HepG2 (cell line): ENCODE results near the gene KCNAB2. TPM values are rescaled to one million over a fixed set of nuclear protein-coding genes. Genes with fewer than 3 reads are reported as not detected.
A peak's percentile ranks its signal among the peaks of the same experiment; 100 is the strongest.

Experiments used
- ATAC-seq: fragments of 200-7000 bp; cut with Tn5 transposase; 3 replicates; pipeline ENCODE4 v1.9.1; 2020; ENCODE audit warnings: mild to moderate bottlenecking, moderate library complexity
- BruUV-seq: library from RNA; stranded (reverse); fragments of 400-500 nt; replicated peaks from 2 replicates; lab custom pipeline; 2021; lab: Mats Ljungman, UMichigan
- CTCF ChIA-PET: fragments of 300-600 bp; formaldehyde crosslinking; extraction: SDS; loops from one replicate; lab custom pipeline; 2021; ENCODE audit warnings: low total read pairs, inconsistent platforms, low intra/inter-chr PET ratio; lab: Yijun Ruan, JAX
- POLR2A ChIA-PET: fragments of 350-600 bp; sonication (Branson Sonifier 250); formaldehyde crosslinking; loops from one replicate; lab custom pipeline; 2020; ENCODE audit warnings: antibody characterized with exemption, inconsistent platforms; lab: Yijun Ruan, JAX
- DNase-seq: peaks from one replicate; pipeline ENCODE4 v3.0.0-alpha.2; 2015; ENCODE audit warnings: low spot score
- FAIRE-seq: peaks from 3 replicates; lab custom pipeline; 2011; peaks lifted over from hg19 to GRCh38; lab: Jason Lieb, UNC
- H2AFZ ChIP-seq: one replicate; pipeline ENCODE4 v1.6.1; 2011; ENCODE audit warnings: low read length, inconsistent platforms
- H3K27ac ChIP-seq: fragments of 300-600 bp; 3 replicates; pipeline ENCODE4 v1.8.0; 2011; ENCODE audit warnings: mixed run types, mild to moderate bottlenecking, mixed read lengths, low read length, inconsistent platforms; ENCODE audit not compliant: insufficient read depth; ENCODE audit errors: extremely low read length
- H3K27me3 ChIP-seq, 2 experiments: fragments of 200-600 bp in 1 of 2; 2 replicates in 1 of 2; 3 replicates in 1 of 2; pipeline versions ENCODE4 v1.6.0 to v1.8.0; 2011; ENCODE audit warnings: low read length in 2 of 2, mild to moderate bottlenecking in 2 of 2, moderate library complexity in 2 of 2, inconsistent platforms in 1 of 2; ENCODE audit not compliant: insufficient read depth in 2 of 2, control insufficient read depth in 1 of 2
- H3K36me3 ChIP-seq, 2 experiments: fragments of 200-600 bp in 1 of 2; replicated peaks in 1 of 2; 2 replicates in 1 of 2; 3 replicates in 1 of 2; pipeline versions ENCODE4 v1.5.1 to v1.8.0; 2011; ENCODE audit warnings: low read length in 2 of 2, inconsistent platforms in 1 of 2; ENCODE audit not compliant: insufficient read depth in 2 of 2, control insufficient read depth in 1 of 2
- H3K4me1 ChIP-seq: 2 replicates; pipeline ENCODE4 v1.5.1; 2012; ENCODE audit warnings: low read length, inconsistent platforms; ENCODE audit not compliant: insufficient read depth
- H3K4me2 ChIP-seq: 2 replicates; pipeline ENCODE4 v1.6.0; 2011; ENCODE audit warnings: low read depth, low read length, inconsistent platforms
- H3K4me3 ChIP-seq, 3 experiments: fragments of 200-600 bp in 1 of 3; sonication (generic), shearing (Covaris generic) in 1 of 3; replicated peaks in 1 of 3; 2 replicates each; pipeline ENCODE4 v1.5.1; 2011 to 2016; ENCODE audit warnings: low read length in 3 of 3, inconsistent platforms in 2 of 3, low read depth in 2 of 3, mild to moderate bottlenecking in 2 of 3, control low read depth in 1 of 3, mixed read lengths in 1 of 3; ENCODE audit not compliant: insufficient read depth in 1 of 3
- H3K79me2 ChIP-seq: one replicate; pipeline ENCODE4 v1.6.1; 2011; ENCODE audit warnings: low read length, inconsistent platforms; ENCODE audit not compliant: insufficient read depth
- H3K9ac ChIP-seq: 2 replicates; pipeline ENCODE4 v1.6.0; 2011; ENCODE audit warnings: mild to moderate bottlenecking, low read depth, low read length, inconsistent platforms; ENCODE audit not compliant: insufficient read depth
- H3K9me3 ChIP-seq: 2 replicates; pipeline ENCODE4 v1.5.1; 2012; ENCODE audit warnings: mild to moderate bottlenecking, low read length
- H4K20me1 ChIP-seq: 2 replicates; pipeline ENCODE4 v1.6.0; 2011; ENCODE audit warnings: inconsistent platforms, mild to moderate bottlenecking, low read length, moderate library complexity; ENCODE audit not compliant: insufficient read depth
- ATRX ChIP-seq: sonication (generic); formaldehyde crosslinking; IDR thresholded peaks from 2 replicates; pipeline ENCODE4 v1.4.0; 2020; ENCODE audit warnings: missing genetic modification reagents, borderline replicate concordance
- GLI4 ChIP-seq: sonication (generic); formaldehyde crosslinking; IDR thresholded peaks from 2 replicates; pipeline ENCODE4 v1.5.1; 2020; ENCODE audit warnings: missing genetic modification reagents, mild to moderate bottlenecking, moderate library complexity, borderline replicate concordance
- HOXA3 ChIP-seq: sonication (generic); formaldehyde crosslinking; IDR thresholded peaks from 2 replicates; pipeline ENCODE4 v1.5.0; 2020; ENCODE audit warnings: missing genetic modification reagents
- LRRFIP1 ChIP-seq: sonication (generic); formaldehyde crosslinking; conservative IDR thresholded peaks from 2 replicates; pipeline ENCODE4 v1.4.0; 2020; ENCODE audit warnings: missing genetic modification reagents
- MAFK ChIP-seq, 2 experiments: IDR thresholded peaks in 1 of 2; conservative IDR thresholded peaks in 1 of 2; 2 replicates each; pipeline ENCODE4 v1.6.1; 2011; ENCODE audit warnings: improper control_type of control experiment in 2 of 2, low read length in 2 of 2
- MYNN ChIP-seq: sonication (generic); formaldehyde crosslinking; IDR thresholded peaks from 2 replicates; pipeline ENCODE4 v1.4.0; 2020; ENCODE audit warnings: mild to moderate bottlenecking, low read depth, missing genetic modification reagents
- TFDP1 ChIP-seq: IDR thresholded peaks from 2 replicates; pipeline ENCODE4 v1.6.1; 2016; ENCODE audit warnings: missing compliant biosample characterization, missing genetic modification reagents, borderline replicate concordance
- TOE1 ChIP-seq: sonication (generic); formaldehyde crosslinking; IDR thresholded peaks from 2 replicates; pipeline ENCODE4 v1.4.0; 2020; ENCODE audit warnings: mild to moderate bottlenecking, missing genetic modification reagents
- XBP1 ChIP-seq: sonication (generic); formaldehyde crosslinking; IDR thresholded peaks from 2 replicates; pipeline ENCODE4 v1.5.0; 2020; ENCODE audit warnings: missing genetic modification reagents
- ZNF512B ChIP-seq: sonication (generic); formaldehyde crosslinking; IDR thresholded peaks from 2 replicates; pipeline ENCODE4 v1.5.1; 2020; ENCODE audit warnings: missing genetic modification reagents, mild to moderate bottlenecking, borderline replicate concordance
- ZNF781 ChIP-seq: sonication (generic); formaldehyde crosslinking; IDR thresholded peaks from 2 replicates; pipeline ENCODE4 v1.5.1; 2020; ENCODE audit warnings: borderline replicate concordance, mild to moderate bottlenecking, missing genetic modification reagents; ENCODE audit errors: not compliant biosample characterization
- WGBS: methylation state at CpG from one replicate; pipeline ENCODE4 v1.1.6; 2017; ENCODE audit warnings: low lambda C conversion rate; 5-methylcytosine and 5-hydroxymethylcytosine counted together
- in situ Hi-C: cut with HindIII; loops from 2 replicates; pipeline ENCODE4 v1.10.0; 2017; ENCODE audit warnings: low pct_unique_long_range_greater_than_20kb; ENCODE audit not compliant: extremely low pct_ligation_motif_present
- intact Hi-C: fragments of 100-400 bp; cut with micrococcal nuclease; formaldehyde crosslinking; loops from one replicate; pipeline ENCODE4 v1.10.0; 2022; ENCODE audit not compliant: unreplicated experiment
- polyA plus RNA-seq, 8 experiments: library from polyadenylated mRNA; depleted of rRNA in 3 of 8; stranded (reverse) in 7 of 8; unstranded in 1 of 8; fragments of >200 nt; fragmentation: Illumina TruSeq in 4 of 8; extraction: Trizol in 4 of 8; gene quantifications; 2 replicates each; pipeline versions ENCODE4 v1.2.1 to v1.2.3, GENCODE V29; 2011 to 2016; ENCODE audit warnings: low read depth in 4 of 8, missing spikeins in 1 of 8, mixed read lengths in 1 of 8; ENCODE audit not compliant: insufficient read depth in 1 of 8
- total RNA-seq, 5 experiments: library from RNA; depleted of rRNA; stranded (reverse); fragments of >200 nt; fragmentation: Illumina TruSeq; extraction: Trizol; gene quantifications; 2 replicates each; pipeline ENCODE4 v1.2.3, GENCODE V29; 2016; ENCODE audit warnings: low read depth in 1 of 5

The KCNAB2 gene
- total and polyA plus RNA-seq, 2 of the 13 experiments (the other 11 are each of a cell fraction or from before 2014, with no cell fraction given): 6.2 to 8.8 TPM

GRCh38 chr1:6023346-6023745 lies 22.3 kb upstream of the KCNAB2 start (continued):
- TF ChIP-seq XBP1 (CRISPR knock-in tag): no peak
- TF ChIP-seq HOXA3: no peak
- TF ChIP-seq TOE1 (CRISPR knock-in tag): no peak
- no peak for TF ChIP-seq ZNF512B
- TF ChIP-seq TFDP1 (CRISPR knock-in tag): no peak
- TF ChIP-seq ATRX (CRISPR knock-in tag): no peak

GRCh38 chr1:6024376-6024775 lies 21.3 kb upstream of the KCNAB2 start:
- Histone ChIP-seq H3K79me2 (no peaks in the 10 kb centered on the region), H4K20me1 (no peaks in the 10 kb centered on the region), H3K27ac (no peak overlapping the region), H3K9me3 (no peaks in the 10 kb centered on the region), H3K36me3 (no peaks in the 10 kb centered on the region), H3K4me1 (peaks cover 38% of the 10 kb centered on the region), H3K9ac (no peak overlapping the region), H3K4me2 (peak overlapping the region; percentile 85; the same call in 1 of the 2 replicates), H2AFZ (no peak overlapping the region), H3K4me3 (no peak overlapping the region), H3K27me3 (peaks cover 0 to 1% of the 10 kb centered on the region in 2 experiments; a peak in 1 of 5 replicates)
- POLR2A ChIA-PET: interaction anchor here (1.8 to 2.3 kb wide), 2 partner anchors 10 to 14 kb away, joined by 4 to 8 read pairs; no protein-coding TSS in a partner anchor
- 57% methylated on average over 6 of the region's 6 CpGs for WGBS
- TF ChIP-seq MAFK (conservative IDR thresholded peaks at IDR 0.05 in 1 of 2, IDR thresholded peaks at IDR 0.05 in 1 of 2; ENCODE audit: low read length in 2 of 2) (peak in 1 of 2 experiments; percentile 27; a peak in 2 of 4 replicates), GLI4 (no peak), LRRFIP1 (CRISPR knock-in tag) (no peak), MYNN (CRISPR knock-in tag) (no peak), ZNF781 (CRISPR knock-in tag) (no peak)
- no TSS peak for BruUV-seq
- no peak for DNase-seq
- CTCF ChIA-PET: no interaction called here
- intact Hi-C loops (no loop called here), in situ Hi-C loops (no loop called here)
- FAIRE-seq: no peak
- no peak for ATAC-seq
